Stimulated activated CD4-positive, alpha-beta T cell treated with anti-CD3 and anti-CD28 coated beads, TNF-alpha, amount 100 ng/mL, for 24 hours (primary cell): ENCODE data around the gene FADS1.

Experiments used
- DNase-seq, 3 experiments: peaks; one replicate each; pipeline ENCODE4 v3.0.0-alpha.2; 2020; ENCODE audit warnings: low read depth in 3 of 3

The FADS1 gene

GRCh38 chr11:61846362-61847020 lies 29.7 kb upstream of the FADS1 start:
- no peak for DNase-seq

DNA sequence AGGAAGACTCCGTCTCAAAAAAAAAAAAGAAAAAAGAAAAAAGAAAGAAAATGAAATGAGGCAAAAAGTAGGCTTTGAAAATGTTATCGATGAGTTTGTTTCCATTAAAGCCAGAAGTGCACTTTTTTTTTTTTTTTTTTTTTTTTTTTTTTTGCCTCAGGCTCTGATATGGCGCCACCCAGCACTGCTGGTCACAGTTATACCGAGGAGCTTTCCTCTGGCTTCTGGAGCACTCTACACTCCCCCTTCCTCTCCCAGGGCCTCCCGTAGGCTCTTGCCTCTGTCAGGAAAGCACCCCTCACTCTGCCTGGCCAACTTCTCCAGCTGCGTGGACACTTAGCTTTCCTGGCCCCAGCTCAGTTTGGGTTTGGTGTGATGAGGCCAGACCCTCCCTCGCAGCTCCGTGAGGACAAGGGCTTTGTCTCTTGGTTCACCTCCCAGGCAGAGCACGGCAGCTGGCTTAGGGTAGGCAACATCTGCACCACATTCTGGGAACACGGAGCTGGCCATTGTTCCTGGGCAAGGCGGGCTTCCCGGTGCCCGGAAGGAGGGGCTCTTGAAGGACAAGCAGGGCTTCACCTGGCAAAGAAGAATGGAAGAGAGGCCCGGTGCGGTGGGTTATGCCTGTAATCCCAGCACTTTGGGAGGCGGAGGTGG lies 28.2 kb upstream of the FADS1 start:
- DNase-seq, result no peak

GRCh38 chr11:61842528-61842820 lies 25.7 kb upstream of the FADS1 start:
- no peak for DNase-seq

DNA sequence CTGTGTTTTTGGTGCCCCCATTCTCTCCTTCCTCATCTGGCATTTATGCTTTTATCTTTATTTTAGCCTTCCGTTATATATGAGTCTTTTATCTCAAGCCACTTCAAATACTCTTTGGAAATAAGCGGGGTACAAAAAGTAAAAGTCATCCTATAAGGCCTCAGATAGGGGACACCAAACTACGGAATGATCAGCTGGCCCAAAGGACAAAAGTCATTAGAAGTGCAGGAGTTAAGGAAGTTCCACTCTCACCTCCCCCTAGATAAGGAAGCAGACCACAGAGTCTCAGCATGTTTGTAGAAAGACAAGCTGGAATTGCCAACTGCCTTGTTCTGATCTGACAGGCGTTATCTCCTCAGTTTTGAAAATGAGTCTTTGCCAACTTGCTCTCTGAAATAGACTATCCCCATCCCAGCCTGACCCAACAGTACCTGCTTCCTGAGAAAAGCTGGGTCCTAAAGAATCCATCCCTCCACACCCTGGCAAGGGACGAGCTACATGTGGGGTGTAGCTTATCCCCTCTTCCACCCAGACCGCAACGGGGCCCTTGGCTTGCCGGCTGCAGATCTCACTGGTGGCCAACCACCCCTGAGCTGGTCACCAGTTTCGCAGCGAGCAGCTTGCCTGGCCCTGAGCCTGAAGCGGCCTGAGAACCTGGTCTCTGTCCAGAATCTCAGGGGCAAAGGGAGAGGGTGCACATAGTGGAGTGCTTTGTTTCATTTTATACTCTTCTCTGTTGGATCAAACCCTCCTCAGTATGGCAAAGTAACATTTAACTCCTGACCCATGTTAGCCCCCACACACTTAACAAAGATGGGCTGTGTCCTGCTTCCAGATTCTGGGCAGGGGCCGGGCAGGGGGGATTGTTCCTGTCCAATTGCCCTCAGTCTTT lies 25.1 kb upstream of the FADS1 start:
- no peak for DNase-seq

DNA sequence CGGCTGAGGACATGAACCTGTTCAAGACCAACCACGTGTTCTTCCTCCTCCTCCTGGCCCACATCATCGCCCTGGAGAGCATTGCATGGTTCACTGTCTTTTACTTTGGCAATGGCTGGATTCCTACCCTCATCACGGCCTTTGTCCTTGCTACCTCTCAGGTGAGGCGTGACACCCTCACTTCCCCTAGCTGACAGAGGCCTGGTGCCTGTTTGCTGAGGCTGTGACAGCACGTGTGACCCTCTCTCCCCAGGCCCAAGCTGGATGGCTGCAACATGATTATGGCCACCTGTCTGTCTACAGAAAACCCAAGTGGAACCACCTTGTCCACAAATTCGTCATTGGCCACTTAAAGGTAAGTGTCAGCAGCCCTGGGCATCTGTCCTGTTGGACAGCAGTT lies 23.6 kb upstream of the FADS1 start:
- no peak for DNase-seq

GRCh38 chr11:61839742-61840141 lies 22.9 kb upstream of the FADS1 start:
- no peak for DNase-seq

- no peak for DNase-seq
These were observed 22.1 kb upstream of the FADS1 start for GRCh38 chr11:61838921-61839320.

DNA sequence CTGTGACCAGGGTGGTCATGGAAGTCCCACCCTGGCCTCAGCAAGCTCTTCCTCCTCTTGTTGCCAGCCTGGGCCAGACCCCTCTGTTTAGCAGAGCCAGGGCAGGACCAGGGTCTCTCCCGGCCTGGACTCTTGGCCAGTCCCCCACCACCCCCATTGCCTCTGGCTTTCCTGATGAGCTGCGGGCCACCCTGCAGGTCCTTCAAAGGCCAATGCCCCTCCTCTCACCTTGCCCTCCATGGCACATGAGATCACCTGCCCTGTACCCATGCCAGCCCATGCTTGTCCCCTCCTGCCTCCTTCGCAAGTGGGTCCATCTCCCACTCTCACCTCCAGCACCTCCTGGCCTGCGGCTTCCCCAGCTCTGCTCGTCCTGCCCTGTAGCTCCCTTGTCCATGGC lies 21.7 kb upstream of the FADS1 start:
- no peak for DNase-seq

DNA sequence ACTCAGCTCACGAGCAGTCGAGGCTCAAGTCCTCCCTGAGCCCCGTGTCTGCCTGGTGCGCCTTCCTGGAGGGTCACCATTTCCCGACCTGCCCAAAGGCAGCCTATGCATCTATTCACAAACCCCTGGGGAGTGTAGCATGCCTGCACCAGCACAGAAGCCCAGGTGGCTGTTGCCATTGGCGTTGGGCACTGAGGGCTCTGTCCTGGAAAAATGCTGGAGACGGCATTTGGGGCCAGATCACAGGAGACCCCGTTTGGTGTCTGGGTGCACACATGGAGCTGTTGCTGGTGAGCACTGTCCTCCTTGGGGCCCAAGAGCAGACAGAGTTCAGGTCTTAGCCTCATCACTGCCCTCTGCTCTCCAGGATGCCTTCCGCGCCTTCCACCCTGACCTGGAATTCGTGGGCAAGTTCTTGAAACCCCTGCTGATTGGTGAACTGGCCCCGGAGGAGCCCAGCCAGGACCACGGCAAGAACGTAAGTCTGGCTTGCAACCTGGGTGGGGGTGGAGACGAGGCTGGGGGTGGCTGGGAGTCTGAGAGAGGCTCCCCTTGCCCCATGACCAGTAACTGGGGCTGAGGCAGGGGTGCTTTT lies 20.7 kb upstream of the FADS1 start:
- no peak for DNase-seq

GRCh38 chr11:61836193-61836592 lies 19.4 kb upstream of the FADS1 start:
- no peak for DNase-seq

DNA sequence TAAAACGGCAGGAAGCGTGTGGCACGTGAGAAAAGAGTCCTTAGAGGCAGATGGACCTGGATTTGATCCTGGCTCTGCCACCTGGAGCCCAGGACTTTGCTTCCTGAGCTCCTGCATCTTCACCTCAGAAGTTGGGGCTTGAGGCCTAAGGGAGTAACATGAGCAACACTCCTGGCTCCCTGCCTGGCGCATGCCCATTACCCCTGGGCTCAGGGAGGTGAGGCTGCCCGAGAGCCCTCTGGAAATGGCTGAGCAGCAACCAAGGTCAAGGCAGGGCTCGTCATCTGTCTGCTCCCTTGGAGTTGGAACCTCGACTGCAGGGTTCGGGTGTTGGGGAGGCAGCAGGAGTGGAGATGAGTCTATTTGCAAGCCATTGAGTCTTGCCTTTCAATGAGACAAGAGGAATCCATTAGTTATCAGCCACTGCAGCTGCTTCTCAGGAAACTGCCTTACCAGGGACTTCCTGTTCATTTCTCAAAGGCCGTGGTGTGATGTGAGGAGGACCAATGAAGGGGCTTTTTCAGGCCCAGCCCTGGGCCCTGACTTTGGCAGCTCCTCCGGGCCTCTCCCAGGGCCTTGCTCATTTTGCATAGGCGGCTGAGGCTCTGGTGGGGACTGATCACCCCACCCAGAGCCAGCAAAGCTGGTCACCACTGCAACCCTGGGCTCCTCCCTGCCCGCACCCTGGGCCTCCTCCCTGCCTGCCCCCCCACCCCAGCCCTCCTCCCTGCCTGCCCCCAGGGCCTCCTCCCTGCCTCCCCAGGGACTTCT lies 17.7 kb upstream of the FADS1 start:
- DNase-seq, result peak in 1 of 3 experiments; percentile 34

- DNase-seq, result no peak
These were observed 17.1 kb upstream of the FADS1 start for GRCh38 chr11:61833926-61834277.

DNA sequence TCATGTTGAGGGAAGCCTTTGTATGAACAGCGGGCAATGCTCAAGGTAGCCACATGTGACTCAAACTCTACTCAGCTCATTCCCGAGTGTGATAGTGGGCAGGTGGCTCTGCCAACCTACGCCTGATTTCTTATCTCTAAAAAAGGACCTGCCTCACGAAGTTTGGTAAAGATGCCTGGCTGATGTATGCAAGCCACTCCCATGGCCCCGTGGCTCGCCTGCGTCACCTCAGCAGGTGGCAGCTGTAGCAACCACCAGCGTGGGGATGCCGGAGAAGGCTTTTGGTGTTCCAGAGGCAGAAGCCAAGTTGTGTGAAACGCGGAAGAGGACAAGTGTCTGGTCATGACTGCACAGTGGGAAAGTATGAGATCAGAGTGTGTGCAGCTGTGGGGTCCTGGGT lies 16.7 kb upstream of the FADS1 start:
- DNase-seq, result no peak

- DNase-seq, result no peak
These were observed 16.0 kb upstream of the FADS1 start for GRCh38 chr11:61832754-61833153.

DNA sequence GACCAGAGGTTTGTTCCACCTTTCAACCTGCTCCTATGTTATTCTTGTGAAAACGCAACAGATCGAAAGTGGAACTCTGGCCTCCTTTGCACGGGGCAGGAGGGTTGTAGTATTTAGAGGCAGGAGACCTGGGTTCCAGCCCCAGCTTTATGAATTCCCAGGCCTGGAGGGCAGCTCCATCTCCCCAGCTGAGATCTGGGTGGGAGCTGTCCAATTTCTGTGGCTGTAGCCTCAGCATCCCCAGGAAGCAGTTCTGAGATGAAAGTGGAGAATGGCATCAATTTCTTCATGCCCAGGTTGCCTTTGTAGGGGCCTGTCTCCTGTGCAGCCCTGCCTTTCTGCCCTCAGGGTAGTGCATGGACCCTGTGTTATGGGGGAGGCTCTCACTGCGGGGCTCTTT lies 15.4 kb upstream of the FADS1 start:
- no peak for DNase-seq

- no peak for DNase-seq
These were observed 13.7 kb upstream of the FADS1 start for GRCh38 chr11:61830237-61831105.

- no peak for DNase-seq
These were observed 13.0 kb upstream of the FADS1 start for GRCh38 chr11:61829806-61830205.

DNA sequence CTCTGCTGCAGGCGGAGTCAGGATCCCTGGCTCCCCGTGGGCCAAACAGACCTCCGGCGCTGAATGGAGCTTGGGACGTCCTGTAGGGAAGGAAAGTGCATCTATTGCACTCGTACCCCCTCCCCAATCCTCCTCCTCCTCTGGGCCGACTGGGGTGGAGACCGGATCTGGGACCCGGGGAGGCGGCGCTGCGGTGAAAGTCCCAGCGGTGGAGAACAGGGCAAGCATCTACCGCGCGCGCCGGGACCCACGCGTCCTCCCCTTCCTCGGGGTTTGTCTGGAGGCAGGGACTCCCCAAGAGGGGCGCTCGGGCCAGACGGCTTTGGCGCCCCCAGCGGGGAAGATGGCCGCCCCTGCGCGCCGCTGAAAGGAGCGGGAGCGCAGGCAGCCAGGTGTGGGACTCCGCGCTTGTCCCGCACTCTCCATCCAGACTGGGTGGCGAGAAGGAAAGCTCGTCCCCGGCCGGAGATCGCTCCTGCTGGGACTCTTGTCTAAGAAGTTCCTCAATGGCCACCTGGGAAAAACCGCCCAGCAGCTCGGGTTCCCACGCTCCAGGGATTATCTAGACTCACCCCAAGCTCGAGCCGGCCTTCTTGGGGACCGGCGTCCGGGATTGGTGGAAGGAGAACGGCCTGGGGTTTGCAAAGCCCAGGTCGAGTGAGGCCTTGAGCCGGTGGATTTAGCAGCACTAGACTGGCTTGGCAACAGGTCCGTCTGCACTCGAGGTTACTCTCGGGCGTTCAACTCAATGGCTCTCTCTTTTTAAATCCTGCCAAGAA lies 12.0 kb upstream of the FADS1 start:
- peak in 1 of 3 experiments; percentile 27 for DNase-seq

DNA sequence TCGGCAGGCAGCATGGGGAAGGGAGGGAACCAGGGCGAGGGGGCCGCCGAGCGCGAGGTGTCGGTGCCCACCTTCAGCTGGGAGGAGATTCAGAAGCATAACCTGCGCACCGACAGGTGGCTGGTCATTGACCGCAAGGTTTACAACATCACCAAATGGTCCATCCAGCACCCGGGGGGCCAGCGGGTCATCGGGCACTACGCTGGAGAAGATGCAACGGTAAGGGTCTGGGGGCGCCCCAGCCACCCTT lies 11.5 kb upstream of the FADS1 start:
- no peak for DNase-seq

DNA sequence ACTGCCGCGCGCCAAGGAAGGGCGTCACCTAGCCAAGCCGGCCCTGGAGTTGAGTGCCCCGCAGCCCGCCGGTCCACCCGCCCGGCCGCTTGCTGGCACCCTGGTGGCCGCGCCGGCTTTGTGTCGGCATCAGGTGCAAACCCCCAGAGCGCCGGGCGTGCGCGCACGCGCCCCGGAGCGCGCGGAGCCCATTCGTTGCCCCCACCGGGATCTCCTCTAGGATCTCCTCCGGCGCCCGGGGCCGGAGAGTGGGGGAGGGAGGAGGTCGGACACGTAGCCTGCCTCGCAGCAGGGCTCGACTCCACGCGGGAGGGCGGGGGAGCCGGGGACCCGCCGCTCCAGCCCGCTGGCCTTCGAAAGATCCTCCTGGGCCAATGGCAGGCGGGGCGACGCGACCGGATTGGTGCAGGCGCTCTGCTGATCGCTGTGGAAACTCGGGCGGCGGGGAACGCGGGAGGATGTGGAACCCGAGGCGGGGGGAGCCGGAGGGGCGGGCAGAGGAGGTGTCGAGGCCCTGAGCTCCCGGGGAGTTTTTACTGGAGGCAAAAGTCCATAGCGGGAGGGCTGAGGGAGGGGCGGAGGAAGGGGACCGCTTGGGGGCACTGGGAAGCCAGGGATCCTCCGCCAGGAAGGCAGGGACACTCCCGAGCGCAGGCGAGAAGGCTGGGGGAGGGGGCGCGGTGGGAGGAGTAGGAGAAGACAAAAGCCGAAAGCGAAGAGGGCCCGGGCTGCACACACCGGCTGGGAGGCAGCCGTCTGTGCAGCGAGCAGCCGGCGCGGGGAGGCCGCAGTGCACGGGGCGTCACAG lies 11.0 kb upstream of the FADS1 start, which contains the start of gene FADS2:
Gene FADS2 (plus strand): TSS at position 730 of the 808 bp plus-strand sequence. CDS start 91 bp downstream, outside the sequence.
- DNase-seq, result peak in 1 of 3 experiments; percentile 80
